Transverse colon (tissue), 4 donors: Measurements from ENCODE around the gene TSGA10. TPM values are rescaled to one million over a fixed set of nuclear protein-coding genes. Genes with fewer than 3 reads are reported as not detected.

Experiments
- DNase-seq: peaks from one replicate; pipeline ENCODE4 v3.0.0-alpha.2; 2019
- H3K27ac ChIP-seq, 4 donors: fragments of 200-600 bp; sonication (generic); 2 replicates each; pipeline ENCODE4 v1.5.1; 2016 to 2018; ENCODE audit warnings: inconsistent platforms in 4 of 4
- H3K27me3 ChIP-seq: fragments of 200-600 bp; sonication (generic); 2 replicates; pipeline ENCODE4 v1.5.1; 2017; ENCODE audit warnings: inconsistent platforms
- H3K36me3 ChIP-seq, 4 donors: fragments of 200-600 bp; sonication (generic); 2 replicates each; pipeline ENCODE4 v1.5.1; 2017 to 2019; ENCODE audit warnings: inconsistent platforms in 4 of 4
- H3K4me1 ChIP-seq, 4 donors: fragments of 200-600 bp; sonication (generic); 2 replicates each; pipeline ENCODE4 v1.5.1; 2017 to 2020; ENCODE audit warnings: inconsistent platforms in 4 of 4
- H3K4me3 ChIP-seq, 4 donors: fragments of 200-600 bp; sonication (generic); 1 replicate in 1 of 4; 2 replicates in 3 of 4; pipeline versions ENCODE4 v1.5.1 to v1.6.1; 2017 to 2019; ENCODE audit warnings: inconsistent platforms in 4 of 4
- H3K9me3 ChIP-seq, 2 donors: fragments of 200-600 bp; sonication (generic); 2 replicates each; pipeline ENCODE4 v1.5.1; 2017 to 2019; ENCODE audit warnings: inconsistent platforms in 2 of 2
- EP300 ChIP-seq: sonication (generic); formaldehyde crosslinking; IDR thresholded peaks from one replicate; pipeline ENCODE4 v1.6.1; 2017; ENCODE audit warnings: antibody characterized with exemption, low read depth
- POLR2A ChIP-seq: fragments of 450-650 bp; IDR thresholded peaks from one replicate; pipeline ENCODE4 v1.6.1; 2016; ENCODE audit warnings: antibody characterized with exemption, mild to moderate bottlenecking, moderate library complexity
- POLR2AphosphoS5 ChIP-seq, 3 donors: sonication (generic); formaldehyde crosslinking; IDR thresholded peaks; one replicate each; pipeline ENCODE4 v1.6.1; 2016; ENCODE audit warnings: antibody characterized with exemption in 3 of 3
- WGBS, 2 donors: methylation state at CpG; one replicate each; pipeline ENCODE4 v1.1.5; 2018; ENCODE audit warnings: low coverage in 1 of 2; 5-methylcytosine and 5-hydroxymethylcytosine counted together
- in situ Hi-C, 4 donors: fragments of 200-750 bp; cut with MboI; loops; one replicate each; pipeline versions ENCODE4 v1.15.0 to v1.15.1; 2017; ENCODE audit warnings: low sequenced_read_pairs in 3 of 4, low pct_ligation_motif_present in 1 of 4, low pct_unique_long_range_greater_than_20kb in 1 of 4
- intact Hi-C: fragments of 100-400 bp; cut with DNase I; formaldehyde crosslinking; loops from one replicate; pipeline ENCODE4 v1.15.1; 2023; ENCODE audit warnings: low total_unique reads
- total RNA-seq, 4 donors: library from RNA; depleted of rRNA; stranded (reverse); fragments of >200 nt; gene quantifications; one replicate each; pipeline ENCODE4 v1.1.0, GENCODE V29; 2016
- TF ChIP-seq, protein P1 (sequence below), 5 experiments: fragments of 200-600 bp in 3 of 5; fragments of 450-650 bp in 2 of 5; sonication (generic) in 3 of 5; IDR thresholded peaks; 1 replicate in 2 of 5; 2 replicates in 3 of 5; pipeline ENCODE4 v1.5.1; 2016 to 2017; ENCODE audit warnings: antibody characterized with exemption in 5 of 5, inconsistent platforms in 3 of 5, mild to moderate bottlenecking in 2 of 5, moderate library complexity in 1 of 5

Gene TSGA10
- total RNA-seq, 4 donors from 2014 or later: 7.5 to 18.5 (median 13.6) TPM

DNA sequence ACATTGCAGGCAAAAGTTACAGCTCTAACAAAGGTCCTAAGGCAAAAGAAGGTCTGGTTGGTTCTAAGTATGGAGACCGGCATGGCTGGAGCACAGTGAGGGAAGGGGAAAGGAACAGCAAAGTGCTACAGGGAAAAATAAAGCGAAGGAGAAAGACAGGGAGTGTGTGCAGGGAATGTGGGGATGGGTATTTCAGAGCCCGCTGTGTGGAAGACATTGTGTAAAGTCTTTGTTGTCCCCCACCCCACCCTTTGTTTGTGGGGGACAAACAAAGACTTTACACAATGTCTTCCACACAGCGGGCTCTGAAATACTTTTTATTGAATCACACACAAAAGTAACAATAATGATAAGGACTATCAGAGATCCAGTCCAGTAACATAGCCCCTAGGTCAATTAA is 42.1 kb downstream of the TSGA10 start:
- WGBS, 2 donors: 79 to 88% methylated on average over 4 of the region's 4 CpGs
- in situ Hi-C loops: no loop called here
- no peaks in the 10 kb centered on the region for H3K4me1 ChIP-seq
- no peak overlapping the region for H3K4me3 ChIP-seq
- intact Hi-C loops: no loop called here
- no peak for DNase-seq
- H3K9me3 ChIP-seq: no peaks in the 10 kb centered on the region
- no peaks in the 10 kb centered on the region for H3K27me3 ChIP-seq
- H3K36me3 ChIP-seq: no peaks in the 10 kb centered on the region
- no peak overlapping the region for H3K27ac ChIP-seq
- TF ChIP-seq, protein P1, sequence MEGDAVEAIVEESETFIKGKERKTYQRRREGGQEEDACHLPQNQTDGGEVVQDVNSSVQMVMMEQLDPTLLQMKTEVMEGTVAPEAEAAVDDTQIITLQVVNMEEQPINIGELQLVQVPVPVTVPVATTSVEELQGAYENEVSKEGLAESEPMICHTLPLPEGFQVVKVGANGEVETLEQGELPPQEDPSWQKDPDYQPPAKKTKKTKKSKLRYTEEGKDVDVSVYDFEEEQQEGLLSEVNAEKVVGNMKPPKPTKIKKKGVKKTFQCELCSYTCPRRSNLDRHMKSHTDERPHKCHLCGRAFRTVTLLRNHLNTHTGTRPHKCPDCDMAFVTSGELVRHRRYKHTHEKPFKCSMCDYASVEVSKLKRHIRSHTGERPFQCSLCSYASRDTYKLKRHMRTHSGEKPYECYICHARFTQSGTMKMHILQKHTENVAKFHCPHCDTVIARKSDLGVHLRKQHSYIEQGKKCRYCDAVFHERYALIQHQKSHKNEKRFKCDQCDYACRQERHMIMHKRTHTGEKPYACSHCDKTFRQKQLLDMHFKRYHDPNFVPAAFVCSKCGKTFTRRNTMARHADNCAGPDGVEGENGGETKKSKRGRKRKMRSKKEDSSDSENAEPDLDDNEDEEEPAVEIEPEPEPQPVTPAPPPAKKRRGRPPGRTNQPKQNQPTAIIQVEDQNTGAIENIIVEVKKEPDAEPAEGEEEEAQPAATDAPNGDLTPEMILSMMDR (IDR thresholded peaks at IDR 0.05): no peak
- TF ChIP-seq EP300: no peak
- no peak for TF ChIP-seq POLR2AphosphoS5 (IDR thresholded peaks at IDR 0.05)
- TF ChIP-seq POLR2A: no peak

DNA sequence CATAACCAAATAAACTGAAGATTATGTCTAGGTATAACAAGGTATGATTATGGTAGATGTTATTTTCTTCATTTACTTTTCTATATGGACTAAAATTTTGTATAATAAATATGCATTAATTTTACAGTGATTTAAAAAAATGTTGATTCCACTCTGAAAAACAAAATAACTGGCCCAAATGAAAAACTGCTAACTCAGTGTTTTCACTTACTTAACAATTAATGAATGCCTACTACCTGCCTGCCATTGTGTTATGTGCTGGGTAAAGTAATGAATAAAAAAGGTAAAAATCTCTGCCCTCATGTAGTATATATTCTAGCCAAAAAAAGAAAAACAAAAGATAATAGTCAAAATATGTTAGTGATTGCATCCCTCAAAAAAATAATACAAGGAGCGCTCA is 42.8 kb downstream of the TSGA10 start:
- H3K4me3 ChIP-seq: no peak overlapping the region
- TF ChIP-seq, protein P1 (IDR thresholded peaks at IDR 0.05): no peak
- TF ChIP-seq POLR2A: no peak
- TF ChIP-seq EP300: no peak
- no peak for TF ChIP-seq POLR2AphosphoS5 (IDR thresholded peaks at IDR 0.05)
- no peaks in the 10 kb centered on the region for H3K4me1 ChIP-seq
- no peak overlapping the region for H3K27ac ChIP-seq
- WGBS, 2 donors: 86 to 87% methylated on average over 1 of the region's 1 CpG
- no peak for DNase-seq
- in situ Hi-C loops: no loop called here
- H3K9me3 ChIP-seq: no peaks in the 10 kb centered on the region
- no peaks in the 10 kb centered on the region for H3K36me3 ChIP-seq
- intact Hi-C loops: no loop called here
- no peaks in the 10 kb centered on the region for H3K27me3 ChIP-seq

DNA sequence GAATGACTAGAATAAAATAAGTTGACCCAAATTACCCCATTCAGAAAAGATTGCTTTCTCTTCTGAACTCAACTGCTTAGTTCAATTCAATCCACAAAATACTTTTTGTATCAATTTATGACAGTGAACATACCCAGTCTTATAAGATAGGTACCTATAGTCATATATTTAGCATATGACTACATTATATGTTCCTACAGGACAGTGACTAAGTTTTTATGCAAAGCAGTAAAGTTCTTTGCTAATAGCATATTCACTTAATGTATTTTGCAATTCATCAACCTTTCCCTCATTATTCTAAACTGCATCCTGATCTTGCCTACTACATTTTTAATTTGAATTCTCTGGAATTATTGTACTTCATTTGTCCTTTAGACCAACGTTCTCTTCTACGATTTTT is 43.5 kb downstream of the TSGA10 start:
- 63 to 88% methylated on average over 2 of the region's 2 CpGs for WGBS, 2 donors
- H3K27me3 ChIP-seq: no peaks in the 10 kb centered on the region
- no peaks in the 10 kb centered on the region for H3K9me3 ChIP-seq
- in situ Hi-C loops: no loop called here
- no peak overlapping the region for H3K4me3 ChIP-seq
- no peak for TF ChIP-seq EP300
- no peak for TF ChIP-seq POLR2A
- TF ChIP-seq, protein P1 (IDR thresholded peaks at IDR 0.05): no peak
- no peak for TF ChIP-seq POLR2AphosphoS5 (IDR thresholded peaks at IDR 0.05)
- H3K4me1 ChIP-seq: no peaks in the 10 kb centered on the region
- no peak overlapping the region for H3K27ac ChIP-seq
- intact Hi-C loops: no loop called here
- no peak for DNase-seq
- no peaks in the 10 kb centered on the region for H3K36me3 ChIP-seq

DNA sequence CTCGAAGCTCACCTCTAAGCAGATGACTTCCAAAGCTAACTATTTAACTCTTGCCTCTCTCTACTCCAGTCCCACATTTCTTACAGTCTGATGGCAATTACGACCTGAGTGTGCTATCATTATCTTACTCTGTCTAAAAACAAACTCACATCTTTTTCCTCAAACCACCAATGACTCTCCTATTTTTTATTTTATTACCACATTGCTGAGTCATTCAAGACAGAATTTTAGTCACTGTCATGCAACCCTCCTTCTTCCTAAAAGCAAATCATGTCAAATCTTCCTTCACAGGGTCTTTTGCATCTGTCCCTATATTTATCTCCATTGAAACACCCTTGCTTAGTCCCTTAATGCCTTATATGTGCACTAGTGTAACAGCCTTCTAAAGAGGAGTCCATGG is 47.8 kb downstream of the TSGA10 start:
- intact Hi-C loops (no loop called here), in situ Hi-C loops (no loop called here)
- no peaks in the 10 kb centered on the region for H3K36me3 ChIP-seq
- H3K4me1 ChIP-seq: no peaks in the 10 kb centered on the region
- H3K27me3 ChIP-seq: no peaks in the 10 kb centered on the region
- no peaks in the 10 kb centered on the region for H3K9me3 ChIP-seq
- no peak overlapping the region for H3K27ac ChIP-seq
- TF ChIP-seq POLR2AphosphoS5 (IDR thresholded peaks at IDR 0.05): no peak
- TF ChIP-seq, protein P1 (IDR thresholded peaks at IDR 0.05): no peak
- no peak for TF ChIP-seq POLR2A
- TF ChIP-seq EP300: no peak
- DNase-seq: no peak
- H3K4me3 ChIP-seq: no peak overlapping the region
- 40 to 73% methylated on average over 2 of the region's 2 CpGs for WGBS, 2 donors
